GM18868 (cell line): ENCODE measurements around the gene DOCK2.
"Not testable (repeated sequence)": the region's sequence is repeated elsewhere in the genome, so short reads cannot be mapped to it uniquely, and the experiment has no call there.

ENCODE experiments used
- ATAC-seq: cut with Tn5 transposase; IDR thresholded peaks from one replicate; pipeline ENCODE4 v1.9.1; 2021; ENCODE audit warnings: mild to moderate bottlenecking, moderate library complexity; ENCODE audit not compliant: unreplicated experiment

Gene DOCK2

GRCh38 chr5:169637549-169638121 lies 560 bp downstream of the DOCK2 start:
- ATAC-seq = peak; percentile 72

GRCh38 chr5:169641253-169641652 lies 4.2 kb downstream of the DOCK2 start:
- ATAC-seq = no peak

DNA sequence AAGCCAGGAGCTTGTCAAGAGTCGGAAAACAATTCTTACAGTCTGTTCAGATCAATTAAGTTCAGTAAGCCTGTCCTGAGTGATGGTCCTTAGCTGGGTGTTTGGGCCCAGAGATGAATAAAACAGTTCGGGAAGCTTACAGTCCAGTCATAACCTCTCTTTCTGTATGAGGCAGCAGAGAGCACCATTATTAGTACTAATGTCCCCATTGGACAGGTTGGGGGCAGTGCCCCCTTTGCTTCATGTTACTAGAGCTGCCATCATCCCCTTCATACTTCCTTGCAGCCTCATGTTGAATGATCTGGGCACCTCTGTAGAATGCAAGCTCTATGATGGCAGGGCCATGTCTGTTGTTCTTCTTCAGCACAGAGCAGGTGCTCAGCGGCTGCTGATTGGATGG lies 9.8 kb downstream of the DOCK2 start:
- ATAC-seq = peak; percentile 38

- ATAC-seq = peak; percentile 43
Observed at GRCh38 chr5:169647566-169647965, 10.5 kb downstream of the DOCK2 start.

DNA sequence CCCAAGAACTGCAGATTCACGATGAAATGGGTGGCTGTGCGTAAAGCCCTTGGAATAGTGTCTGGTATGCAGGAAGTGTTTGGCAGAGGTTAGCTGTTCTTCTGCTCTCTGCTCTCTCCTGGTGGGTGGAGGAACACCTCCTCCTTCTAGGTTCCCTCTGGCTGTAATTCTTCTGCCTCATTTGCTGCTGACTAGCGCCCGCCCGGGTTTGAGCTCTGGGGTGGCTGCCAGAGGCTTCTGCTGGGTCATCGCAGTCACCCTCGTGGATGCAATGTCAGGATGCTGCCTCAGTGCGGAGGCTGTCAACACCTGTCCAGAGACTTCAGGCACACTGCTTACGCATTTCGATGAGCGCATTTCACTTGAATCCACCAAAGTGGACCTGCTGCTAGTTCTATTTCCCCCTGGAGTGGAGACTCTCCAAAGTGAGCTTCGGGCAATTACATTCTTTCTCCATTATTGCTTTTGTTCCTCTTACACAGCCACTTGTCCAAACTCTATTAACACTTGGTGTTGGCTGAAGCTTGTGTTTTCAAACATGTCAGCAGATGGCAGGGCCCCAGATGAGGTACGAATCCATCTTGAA lies 11.7 kb downstream of the DOCK2 start:
- no peak for ATAC-seq

- ATAC-seq = no peak
Observed at GRCh38 chr5:169649486-169649885, 12.4 kb downstream of the DOCK2 start.

DNA sequence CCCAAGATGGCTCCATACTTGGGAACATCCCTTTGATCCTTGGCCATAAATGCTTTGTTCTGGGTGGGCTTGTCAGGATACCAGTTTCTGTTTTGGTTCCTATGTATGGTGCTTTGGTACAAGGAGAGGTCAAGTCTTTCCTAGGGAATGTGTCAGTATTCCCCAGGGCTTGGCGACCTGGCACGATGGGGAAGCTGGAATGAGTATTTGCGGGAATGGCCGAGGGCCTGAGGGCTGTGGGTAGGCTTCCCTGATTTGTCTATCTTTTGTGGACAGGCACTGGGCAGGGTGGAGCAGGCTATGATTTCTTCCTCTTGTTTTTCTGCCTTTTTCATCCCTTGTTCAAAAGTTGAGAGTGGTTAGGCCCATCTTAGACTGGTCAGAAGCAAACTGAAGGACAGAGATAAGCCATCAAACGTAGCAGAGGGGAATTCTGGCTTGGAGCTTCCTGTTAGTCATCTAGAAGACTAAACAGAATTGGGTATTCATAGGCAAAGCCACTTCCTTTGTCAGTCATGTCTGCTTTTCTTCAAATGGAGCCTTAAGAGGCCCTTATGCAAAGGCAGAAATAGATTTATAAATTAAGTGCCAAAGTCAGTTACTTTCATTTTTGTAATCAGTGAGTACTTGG lies 13.7 kb downstream of the DOCK2 start:
- ATAC-seq = peak; percentile 58

GRCh38 chr5:169651526-169651925 lies 14.5 kb downstream of the DOCK2 start:
- no peak for ATAC-seq

DNA sequence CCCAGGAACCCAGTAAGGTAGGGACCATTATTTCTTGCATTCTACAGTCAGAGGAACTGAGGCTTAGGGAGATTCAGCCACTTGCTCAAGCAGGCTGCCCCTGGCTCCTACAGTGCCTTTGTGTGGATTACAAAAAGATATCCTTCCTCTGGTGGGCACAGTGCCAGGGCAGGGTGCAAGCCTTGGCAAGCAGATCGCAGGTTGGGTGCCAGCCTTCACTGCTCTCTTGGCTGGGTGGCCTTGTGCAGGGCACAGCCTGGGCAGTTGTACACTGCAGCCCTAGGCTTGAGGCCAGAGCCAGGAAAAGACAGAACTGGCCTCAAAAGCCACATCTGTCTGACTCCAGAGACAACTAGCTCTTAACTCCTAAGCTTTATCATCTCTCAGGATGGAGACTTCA lies 15.0 kb downstream of the DOCK2 start:
- ATAC-seq = no peak

DNA sequence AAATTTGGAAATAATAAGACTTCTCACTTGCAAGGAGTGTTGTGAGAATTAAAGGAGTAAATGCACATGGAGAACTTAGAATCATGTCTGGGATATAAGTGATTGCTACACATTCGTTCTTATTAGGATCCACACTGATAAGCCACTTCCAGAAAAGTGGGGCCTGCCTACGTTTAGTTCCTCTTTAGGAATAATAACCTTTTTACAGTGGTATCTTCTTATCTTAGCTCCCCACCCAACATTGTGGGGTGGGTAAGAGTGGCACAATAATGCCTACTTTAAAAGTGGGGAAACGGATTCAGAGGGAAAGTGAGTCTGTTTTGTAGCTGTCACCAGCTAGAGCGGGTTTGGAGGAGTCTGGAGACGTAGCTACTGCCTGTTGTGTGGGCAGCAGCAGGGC lies 16.0 kb downstream of the DOCK2 start:
- no peak for ATAC-seq

DNA sequence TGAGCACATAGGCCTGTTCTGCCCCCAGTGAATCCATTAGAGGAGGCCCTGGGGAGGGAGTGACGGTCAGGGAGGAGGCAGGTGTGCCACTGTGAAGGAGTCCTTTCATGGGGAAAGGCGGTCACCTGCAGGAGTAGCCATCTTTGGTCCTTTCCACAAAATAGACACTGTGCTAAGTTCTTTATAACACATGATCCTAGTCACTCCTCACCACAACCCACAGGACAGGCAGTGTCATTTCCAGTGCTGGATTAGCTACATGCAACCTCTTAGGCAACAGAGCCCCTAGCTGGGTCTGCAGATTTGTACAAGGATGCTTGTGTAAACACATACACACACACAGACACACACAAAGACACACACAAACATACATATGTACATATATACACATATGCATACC lies 18.3 kb downstream of the DOCK2 start:
- no peak for ATAC-seq

DNA sequence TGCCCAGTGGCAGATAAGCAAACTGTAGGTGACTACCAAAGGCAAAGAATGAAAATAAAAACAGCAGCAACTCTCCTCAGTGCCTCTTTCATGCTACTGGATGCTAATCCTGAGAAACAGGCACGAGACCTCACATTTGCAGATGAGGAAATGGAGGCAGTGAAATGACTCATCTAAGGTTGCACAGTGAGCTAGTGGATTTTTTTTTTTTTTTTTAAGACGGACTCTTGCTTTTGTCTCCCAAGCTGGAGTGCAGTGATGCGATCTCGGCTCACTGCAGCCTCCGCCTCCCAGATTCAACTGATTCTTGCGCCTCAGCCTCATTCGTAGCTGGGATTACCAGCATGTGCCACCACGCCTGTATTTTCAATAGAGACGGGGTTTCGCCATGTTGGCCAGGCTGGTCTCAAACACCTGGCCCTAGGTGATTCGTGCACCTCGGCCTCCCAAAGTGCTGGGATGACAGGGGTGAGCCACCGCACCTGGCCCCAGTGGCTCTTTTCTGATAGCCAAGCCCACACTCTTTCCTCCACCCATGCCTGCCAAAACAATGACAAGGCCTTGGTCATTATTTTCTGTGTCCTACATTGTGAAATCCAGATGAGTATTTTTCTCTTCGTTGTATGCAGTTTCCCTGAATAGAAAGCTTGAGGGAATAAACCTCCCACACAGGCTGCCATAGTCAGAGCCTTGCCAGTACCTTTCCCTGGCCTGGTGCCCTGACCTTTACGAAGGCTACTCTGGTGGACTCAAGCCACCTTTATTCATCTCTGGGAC lies 19.2 kb downstream of the DOCK2 start:
- ATAC-seq = peak; percentile 81

- ATAC-seq = peak; percentile 27
Observed at GRCh38 chr5:169657127-169657526, 20.1 kb downstream of the DOCK2 start.

DNA sequence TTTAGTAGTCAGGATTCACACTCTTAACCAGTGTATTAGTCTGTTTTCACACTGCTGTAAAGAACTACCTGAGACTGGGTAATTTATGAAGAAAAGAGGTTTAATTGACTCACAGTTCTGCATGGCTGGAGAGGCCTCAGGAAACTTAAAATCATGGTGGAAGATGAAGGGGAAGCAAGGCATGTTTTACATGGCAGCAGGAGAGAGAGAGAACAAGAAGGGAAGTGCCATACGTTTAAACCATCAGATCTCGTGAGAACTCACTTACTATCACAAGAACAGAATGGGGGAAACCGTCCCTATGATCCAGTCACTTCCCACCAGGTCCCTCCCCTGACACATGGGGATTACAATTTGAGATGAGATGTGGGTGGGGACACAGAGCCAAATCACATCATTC lies 25.4 kb downstream of the DOCK2 start:
- ATAC-seq = not testable (repeated sequence)

DNA sequence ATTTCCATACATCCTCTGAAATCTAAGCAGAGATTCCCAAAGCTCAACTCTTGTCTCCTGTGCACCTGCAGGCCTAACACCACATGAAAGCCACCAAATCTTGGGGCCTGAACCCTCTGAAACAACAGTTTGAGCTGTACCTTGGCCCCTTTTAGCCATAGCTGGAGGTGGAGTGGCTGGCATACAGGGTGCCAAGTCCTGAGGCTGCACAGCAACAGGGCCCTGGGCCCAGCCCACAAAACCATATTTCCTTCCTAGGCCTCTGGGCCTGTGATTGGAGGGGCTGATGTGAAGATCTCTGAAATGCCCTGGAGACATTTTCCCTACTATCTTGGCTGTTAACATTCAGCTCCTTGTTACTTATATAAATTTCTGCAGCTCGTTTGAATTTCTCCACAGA lies 26.5 kb downstream of the DOCK2 start:
- no peak for ATAC-seq

DNA sequence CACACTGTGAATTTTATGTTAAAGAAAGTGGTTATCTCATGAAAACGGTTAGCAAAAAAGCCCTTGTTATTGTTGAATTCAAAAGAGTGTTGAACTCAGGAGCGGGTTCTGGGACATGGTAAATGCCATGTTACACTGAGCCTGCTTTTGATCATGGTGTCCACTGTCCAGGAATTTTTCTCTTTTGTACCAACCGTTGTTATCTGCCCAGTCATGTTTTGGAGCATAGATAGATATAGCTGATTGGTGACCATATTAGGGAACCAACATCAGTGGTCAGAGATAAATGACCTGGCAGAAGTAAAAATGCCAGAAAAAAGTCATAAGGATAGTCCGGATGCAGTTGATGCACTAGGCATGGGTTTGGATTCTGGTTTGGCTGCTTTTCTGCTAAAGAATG lies 29.3 kb downstream of the DOCK2 start:
- ATAC-seq = no peak

GRCh38 chr5:169667896-169668674 lies 31.0 kb downstream of the DOCK2 start:
- no peak for ATAC-seq

GRCh38 chr5:169668732-169669131 lies 31.7 kb downstream of the DOCK2 start:
- no peak for ATAC-seq

- peak; percentile 97 for ATAC-seq
Observed at GRCh38 chr5:169670769-169671525, 33.9 kb downstream of the DOCK2 start.

GRCh38 chr5:169682026-169682425 lies 45.0 kb downstream of the DOCK2 start:
- no peak for ATAC-seq
